K562 (cell line): ENCODE data around the gene ATP5ME. TPM values are rescaled to one million over a fixed set of nuclear protein-coding genes. Genes with fewer than 3 reads are reported as not detected.

Experiments
- CCNT2 ChIP-seq: IDR thresholded peaks from 2 replicates; pipeline ENCODE4 v1.6.1; 2011; ENCODE audit warnings: borderline replicate concordance, low read depth, mild to moderate bottlenecking, moderate library complexity, mixed read lengths, low read length; ENCODE audit not compliant: insufficient read length; ENCODE audit errors: extremely low read depth
- FUS ChIP-seq: fragments of 200-400 bp; formaldehyde crosslinking; optimal IDR thresholded peaks from 2 replicates; pipeline ENCODE3; 2017; ENCODE audit warnings: low read depth, low read length
- MTA3 ChIP-seq: fragments of 450-650 bp; formaldehyde crosslinking; IDR thresholded peaks from 2 replicates; pipeline ENCODE4 v1.6.1; 2017; ENCODE audit warnings: mild to moderate bottlenecking, borderline replicate concordance
- NR2C2 ChIP-seq, 2 experiments: fragments of 200-800 bp in 1 of 2; sonication (Bioruptor generic) in 1 of 2; sonication (generic) in 1 of 2; formaldehyde crosslinking in 1 of 2; IDR thresholded peaks; 2 replicates each; pipeline versions ENCODE4 v1.6.1 to v1.8.0; 2016 to 2022; ENCODE audit warnings: mild to moderate bottlenecking in 1 of 2, missing compliant biosample characterization in 1 of 2, missing genetic modification characterization in 1 of 2, missing genetic modification reagents in 1 of 2
- PML ChIP-seq: IDR thresholded peaks from 2 replicates; pipeline ENCODE4 v1.6.1; 2012; ENCODE audit warnings: low read length, inconsistent platforms
- ZNF696 ChIP-seq: fragments of 250-450 bp; sonication (Bioruptor Pico); conservative IDR thresholded peaks from 2 replicates; pipeline ENCODE4 v1.4.0; 2020; ENCODE audit warnings: mild to moderate bottlenecking, moderate library complexity
- polyA plus RNA-seq, 8 experiments: library from polyadenylated mRNA; depleted of rRNA in 4 of 8; stranded (reverse) in 5 of 8; unstranded in 3 of 8; fragments of >200 nt; fragmentation: Nextera tagmentation in 2 of 8; fragmentation: Illumina TruSeq in 1 of 8; extraction: Ambion mirVana in 2 of 8; extraction: Trizol in 1 of 8; gene quantifications; 2 replicates each; pipeline versions ENCODE4 v1.2.1 to v1.2.3, GENCODE V29; 2011 to 2014; ENCODE audit warnings: inconsistent platforms in 1 of 8, missing spikeins in 1 of 8
- total RNA-seq, 7 experiments: library from RNA; depleted of rRNA in 6 of 7; stranded (reverse); fragments of >200 nt in 6 of 7; fragmentation: Illumina TruSeq in 2 of 7; extraction: Trizol in 2 of 7; gene quantifications; 2 replicates each; pipeline versions ENCODE4 v1.2.1 to v1.2.3, GENCODE V29; 2011 to 2021; ENCODE audit warnings: low replicate concordance in 1 of 7
- TF ChIP-seq, protein P1 (sequence below): sonication (generic); formaldehyde crosslinking; IDR thresholded peaks from 2 replicates; pipeline ENCODE4 v1.8.0; 2022; ENCODE audit warnings: mild to moderate bottlenecking, missing genetic modification reagents
- TF ChIP-seq, protein P2 (sequence below): fragments of 250-450 bp; sonication (Bioruptor Pico); IDR thresholded peaks from 2 replicates; pipeline ENCODE4 v1.9.0; 2021; ENCODE audit warnings: mild to moderate bottlenecking
- TF ChIP-seq, protein P3 (sequence below): IDR thresholded peaks from 2 replicates; pipeline ENCODE4 v1.6.1; 2011; ENCODE audit warnings: borderline replicate concordance, low read depth, mild to moderate bottlenecking, moderate library complexity, low read length; ENCODE audit not compliant: insufficient read depth, poor library complexity, severe bottlenecking
- TF ChIP-seq, protein P4 (sequence below): sonication (generic); formaldehyde crosslinking; IDR thresholded peaks from 2 replicates; pipeline ENCODE4 v1.8.0; 2022; ENCODE audit warnings: mild to moderate bottlenecking, missing genetic modification reagents

ATP5ME gene
- total and polyA plus RNA-seq, 9 of the 15 experiments (the other 6 are each of a cell fraction or from before 2014, with no cell fraction given): 509 to 2,480 (median 887) TPM

DNA sequence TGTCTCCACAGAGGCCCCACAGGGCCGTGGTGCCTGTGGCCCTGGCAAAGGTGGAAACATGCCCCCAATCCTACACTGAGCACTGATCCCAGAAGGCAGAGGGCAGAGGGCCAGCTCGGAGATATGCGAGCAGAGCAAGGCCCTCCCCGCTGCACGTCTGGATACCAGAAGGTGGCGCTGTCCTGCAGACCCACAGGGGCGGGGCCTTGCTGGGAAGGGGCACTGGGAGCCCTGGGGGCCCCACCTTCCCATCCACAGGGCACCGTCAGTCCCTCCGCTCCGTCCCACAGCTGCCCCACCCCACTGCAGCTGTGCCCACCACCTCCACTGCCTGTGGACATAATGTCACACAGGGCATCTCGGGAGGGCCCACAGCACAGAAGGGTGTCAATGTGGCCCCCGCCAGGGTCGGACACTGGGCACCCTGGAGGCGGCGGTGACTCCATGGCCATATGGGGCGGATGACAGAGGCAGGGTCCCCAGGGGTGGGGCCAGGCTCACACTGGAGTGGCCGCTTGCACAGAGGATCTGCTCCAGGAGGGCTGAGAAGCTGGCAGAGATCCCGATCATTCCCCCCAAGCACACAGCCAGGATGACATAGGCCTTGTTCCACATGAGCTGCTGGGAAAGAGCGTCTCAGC lies 10.0 kb upstream of the ATP5ME start (continued):
- TF ChIP-seq, protein P1, sequence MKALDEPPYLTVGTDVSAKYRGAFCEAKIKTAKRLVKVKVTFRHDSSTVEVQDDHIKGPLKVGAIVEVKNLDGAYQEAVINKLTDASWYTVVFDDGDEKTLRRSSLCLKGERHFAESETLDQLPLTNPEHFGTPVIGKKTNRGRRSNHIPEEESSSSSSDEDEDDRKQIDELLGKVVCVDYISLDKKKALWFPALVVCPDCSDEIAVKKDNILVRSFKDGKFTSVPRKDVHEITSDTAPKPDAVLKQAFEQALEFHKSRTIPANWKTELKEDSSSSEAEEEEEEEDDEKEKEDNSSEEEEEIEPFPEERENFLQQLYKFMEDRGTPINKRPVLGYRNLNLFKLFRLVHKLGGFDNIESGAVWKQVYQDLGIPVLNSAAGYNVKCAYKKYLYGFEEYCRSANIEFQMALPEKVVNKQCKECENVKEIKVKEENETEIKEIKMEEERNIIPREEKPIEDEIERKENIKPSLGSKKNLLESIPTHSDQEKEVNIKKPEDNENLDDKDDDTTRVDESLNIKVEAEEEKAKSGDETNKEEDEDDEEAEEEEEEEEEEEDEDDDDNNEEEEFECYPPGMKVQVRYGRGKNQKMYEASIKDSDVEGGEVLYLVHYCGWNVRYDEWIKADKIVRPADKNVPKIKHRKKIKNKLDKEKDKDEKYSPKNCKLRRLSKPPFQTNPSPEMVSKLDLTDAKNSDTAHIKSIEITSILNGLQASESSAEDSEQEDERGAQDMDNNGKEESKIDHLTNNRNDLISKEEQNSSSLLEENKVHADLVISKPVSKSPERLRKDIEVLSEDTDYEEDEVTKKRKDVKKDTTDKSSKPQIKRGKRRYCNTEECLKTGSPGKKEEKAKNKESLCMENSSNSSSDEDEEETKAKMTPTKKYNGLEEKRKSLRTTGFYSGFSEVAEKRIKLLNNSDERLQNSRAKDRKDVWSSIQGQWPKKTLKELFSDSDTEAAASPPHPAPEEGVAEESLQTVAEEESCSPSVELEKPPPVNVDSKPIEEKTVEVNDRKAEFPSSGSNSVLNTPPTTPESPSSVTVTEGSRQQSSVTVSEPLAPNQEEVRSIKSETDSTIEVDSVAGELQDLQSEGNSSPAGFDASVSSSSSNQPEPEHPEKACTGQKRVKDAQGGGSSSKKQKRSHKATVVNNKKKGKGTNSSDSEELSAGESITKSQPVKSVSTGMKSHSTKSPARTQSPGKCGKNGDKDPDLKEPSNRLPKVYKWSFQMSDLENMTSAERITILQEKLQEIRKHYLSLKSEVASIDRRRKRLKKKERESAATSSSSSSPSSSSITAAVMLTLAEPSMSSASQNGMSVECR (CRISPR knock-in tag): no peak
- TF ChIP-seq ZNF696 (CRISPR knock-in tag) (no peak), CCNT2 (no peak), PML (no peak), NR2C2 (CRISPR knock-in tag; IDR thresholded peaks at IDR 0.05) (no peak), NR2C2 (tag; IDR thresholded peaks at IDR 0.05) (no peak), MTA3 (peak; percentile 81; the same call in 1 of the 2 replicates), FUS (no peak)
- TF ChIP-seq, protein P2, sequence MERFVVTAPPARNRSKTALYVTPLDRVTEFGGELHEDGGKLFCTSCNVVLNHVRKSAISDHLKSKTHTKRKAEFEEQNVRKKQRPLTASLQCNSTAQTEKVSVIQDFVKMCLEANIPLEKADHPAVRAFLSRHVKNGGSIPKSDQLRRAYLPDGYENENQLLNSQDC (CRISPR knock-in tag): no peak
- TF ChIP-seq, protein P3, sequence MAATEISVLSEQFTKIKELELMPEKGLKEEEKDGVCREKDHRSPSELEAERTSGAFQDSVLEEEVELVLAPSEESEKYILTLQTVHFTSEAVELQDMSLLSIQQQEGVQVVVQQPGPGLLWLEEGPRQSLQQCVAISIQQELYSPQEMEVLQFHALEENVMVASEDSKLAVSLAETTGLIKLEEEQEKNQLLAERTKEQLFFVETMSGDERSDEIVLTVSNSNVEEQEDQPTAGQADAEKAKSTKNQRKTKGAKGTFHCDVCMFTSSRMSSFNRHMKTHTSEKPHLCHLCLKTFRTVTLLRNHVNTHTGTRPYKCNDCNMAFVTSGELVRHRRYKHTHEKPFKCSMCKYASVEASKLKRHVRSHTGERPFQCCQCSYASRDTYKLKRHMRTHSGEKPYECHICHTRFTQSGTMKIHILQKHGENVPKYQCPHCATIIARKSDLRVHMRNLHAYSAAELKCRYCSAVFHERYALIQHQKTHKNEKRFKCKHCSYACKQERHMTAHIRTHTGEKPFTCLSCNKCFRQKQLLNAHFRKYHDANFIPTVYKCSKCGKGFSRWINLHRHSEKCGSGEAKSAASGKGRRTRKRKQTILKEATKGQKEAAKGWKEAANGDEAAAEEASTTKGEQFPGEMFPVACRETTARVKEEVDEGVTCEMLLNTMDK: peak; percentile 92
- TF ChIP-seq, protein P4, sequence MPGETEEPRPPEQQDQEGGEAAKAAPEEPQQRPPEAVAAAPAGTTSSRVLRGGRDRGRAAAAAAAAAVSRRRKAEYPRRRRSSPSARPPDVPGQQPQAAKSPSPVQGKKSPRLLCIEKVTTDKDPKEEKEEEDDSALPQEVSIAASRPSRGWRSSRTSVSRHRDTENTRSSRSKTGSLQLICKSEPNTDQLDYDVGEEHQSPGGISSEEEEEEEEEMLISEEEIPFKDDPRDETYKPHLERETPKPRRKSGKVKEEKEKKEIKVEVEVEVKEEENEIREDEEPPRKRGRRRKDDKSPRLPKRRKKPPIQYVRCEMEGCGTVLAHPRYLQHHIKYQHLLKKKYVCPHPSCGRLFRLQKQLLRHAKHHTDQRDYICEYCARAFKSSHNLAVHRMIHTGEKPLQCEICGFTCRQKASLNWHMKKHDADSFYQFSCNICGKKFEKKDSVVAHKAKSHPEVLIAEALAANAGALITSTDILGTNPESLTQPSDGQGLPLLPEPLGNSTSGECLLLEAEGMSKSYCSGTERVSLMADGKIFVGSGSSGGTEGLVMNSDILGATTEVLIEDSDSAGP: no peak
- TF ChIP-seq, all 486 proteins: peak for 32
